HG03469 (cell line): ENCODE data around the gene CFAP58.

Source experiments
- ATAC-seq: cut with Tn5 transposase; IDR thresholded peaks from one replicate; pipeline ENCODE4 v1.9.1; 2021; ENCODE audit warnings: mild to moderate bottlenecking, moderate library complexity, moderate number of reproducible peaks; ENCODE audit not compliant: unreplicated experiment

CFAP58 gene

DNA sequence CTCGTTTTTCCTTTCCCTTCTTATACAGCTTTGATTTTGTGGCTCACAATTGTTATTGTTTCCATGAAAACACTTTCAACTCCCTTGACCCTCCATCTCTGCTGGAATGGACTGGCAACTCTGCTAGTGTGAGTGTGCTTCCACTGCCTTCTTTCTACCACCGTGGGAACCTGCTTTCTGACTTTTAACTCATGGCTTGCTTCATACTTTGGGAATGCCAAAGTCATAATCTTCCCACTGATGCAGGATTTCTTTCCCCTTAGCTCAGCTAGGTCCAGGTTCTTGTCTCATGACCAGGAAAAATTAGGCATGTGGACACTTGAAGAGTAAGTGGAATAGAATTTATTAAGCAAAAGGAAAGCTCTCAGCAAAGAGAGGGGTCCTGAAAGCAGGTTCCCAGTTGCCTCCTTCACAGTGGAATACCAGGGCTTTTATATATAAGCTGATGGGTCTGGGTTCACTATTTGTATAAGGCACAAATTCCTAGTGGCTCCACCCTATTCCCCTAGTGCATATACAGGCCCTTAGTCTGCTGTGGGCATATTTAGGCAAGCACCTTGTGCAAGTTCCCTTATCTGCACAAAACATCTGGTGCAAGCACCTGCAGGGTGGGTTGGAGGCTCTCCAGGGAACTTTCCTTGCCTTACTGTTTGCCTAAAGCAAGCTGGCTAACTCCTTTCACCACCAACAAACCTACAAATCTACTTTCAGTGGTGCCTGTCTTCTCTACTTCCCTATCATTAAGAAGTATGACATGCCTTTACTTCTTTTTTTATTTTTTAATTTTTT lies 119.5 kb downstream of the CFAP58 start:
- ATAC-seq: no peak

GRCh38 chr10:104478380-104478779 lies 124.7 kb downstream of the CFAP58 start:
- no peak for ATAC-seq

DNA sequence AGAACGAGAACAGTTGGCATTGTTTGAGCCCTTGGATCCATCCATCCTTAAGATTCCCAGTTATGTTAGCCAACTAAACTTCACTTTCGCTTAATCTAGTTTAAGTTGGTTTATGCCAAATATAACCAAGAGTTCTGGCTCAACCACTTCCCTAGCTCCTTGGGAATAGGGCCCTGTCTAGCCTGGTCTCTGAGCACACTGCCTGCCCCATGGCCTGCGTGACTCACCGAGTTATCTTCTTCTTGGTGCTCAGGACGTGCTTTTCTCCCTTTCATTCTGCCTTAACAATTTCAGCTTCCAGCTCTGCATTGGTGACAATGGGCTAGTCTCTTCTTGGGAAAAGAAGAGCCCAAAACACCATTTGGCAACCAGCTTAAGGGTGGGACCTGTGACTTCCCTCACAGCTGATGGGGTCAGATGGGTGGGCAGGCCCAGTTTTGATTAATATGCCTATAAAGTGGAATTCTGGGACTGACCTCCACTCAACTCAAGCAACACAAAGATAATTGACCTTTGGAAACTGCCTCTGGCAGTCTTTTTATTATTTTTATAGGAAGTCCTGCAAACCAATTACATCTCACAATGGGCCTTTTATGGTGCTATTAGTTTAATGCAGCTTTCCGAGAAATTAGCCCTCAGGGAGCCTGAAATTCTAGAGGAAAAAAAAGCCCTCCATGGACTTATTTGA lies 126.4 kb downstream of the CFAP58 start:
- no peak for ATAC-seq

DNA sequence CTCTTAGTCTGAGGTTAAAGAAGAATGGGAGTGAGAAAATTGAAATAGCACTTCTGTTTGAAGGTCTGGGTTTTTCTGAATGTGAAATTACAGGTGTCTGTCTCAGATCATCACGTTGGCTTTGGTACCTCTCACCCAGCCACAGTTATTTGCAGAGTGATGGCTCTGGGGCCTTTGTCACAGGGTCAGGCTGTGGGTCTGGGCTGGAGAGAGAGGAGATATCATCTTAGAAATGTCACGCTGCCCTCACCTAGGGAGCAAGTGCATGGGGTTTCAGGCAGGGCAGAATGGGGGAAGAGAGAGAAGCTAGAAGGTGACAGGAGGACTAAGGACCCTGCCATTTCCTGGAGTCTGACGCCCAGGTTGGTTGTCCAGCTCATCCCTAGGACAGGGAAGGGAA lies 127.2 kb downstream of the CFAP58 start:
- ATAC-seq: no peak

- ATAC-seq: no peak
Measured at GRCh38 chr10:104483582-104483981, 129.9 kb downstream of the CFAP58 start.

GRCh38 chr10:104485632-104486031 lies 132.0 kb downstream of the CFAP58 start:
- no peak for ATAC-seq

GRCh38 chr10:104486803-104487202 lies 133.2 kb downstream of the CFAP58 start:
- no peak for ATAC-seq

DNA sequence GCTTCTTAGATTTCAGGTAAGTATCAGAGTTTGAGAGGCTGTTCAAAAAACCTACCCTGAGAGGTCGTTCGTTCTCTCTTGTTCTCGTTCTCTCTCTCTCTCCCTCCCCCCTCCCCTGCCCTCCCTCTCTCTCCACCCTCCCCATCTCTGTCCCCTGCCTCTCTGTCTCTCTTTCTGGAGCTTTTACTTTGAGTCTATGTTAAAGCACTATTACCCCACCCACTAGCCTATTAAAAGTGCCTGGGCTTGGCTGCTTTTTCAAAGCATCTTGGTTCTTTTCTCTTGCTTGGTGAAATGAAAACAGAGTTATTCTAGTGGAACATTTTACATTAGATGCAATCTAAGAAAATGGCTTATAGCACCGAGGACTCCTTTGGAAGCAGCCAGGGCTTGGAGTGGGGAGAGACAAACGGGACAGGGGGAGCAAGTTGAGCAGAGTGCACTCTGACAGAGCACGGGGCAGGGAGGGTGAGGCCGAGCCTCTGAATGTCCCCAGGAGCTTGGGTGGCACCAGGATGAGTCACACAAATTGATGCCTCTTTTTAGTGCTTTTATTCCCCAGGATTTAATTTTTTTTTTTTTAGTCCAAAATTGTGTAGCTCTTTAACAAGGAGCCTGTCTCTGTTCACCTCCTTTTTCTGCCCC lies 134.3 kb downstream of the CFAP58 start:
- no peak for ATAC-seq

GRCh38 chr10:104488439-104488832 lies 134.8 kb downstream of the CFAP58 start:
- ATAC-seq: no peak

- ATAC-seq: no peak
Measured at GRCh38 chr10:104492329-104492940, 138.8 kb downstream of the CFAP58 start.

GRCh38 chr10:104498347-104499081 lies 144.9 kb downstream of the CFAP58 start:
- no peak for ATAC-seq

DNA sequence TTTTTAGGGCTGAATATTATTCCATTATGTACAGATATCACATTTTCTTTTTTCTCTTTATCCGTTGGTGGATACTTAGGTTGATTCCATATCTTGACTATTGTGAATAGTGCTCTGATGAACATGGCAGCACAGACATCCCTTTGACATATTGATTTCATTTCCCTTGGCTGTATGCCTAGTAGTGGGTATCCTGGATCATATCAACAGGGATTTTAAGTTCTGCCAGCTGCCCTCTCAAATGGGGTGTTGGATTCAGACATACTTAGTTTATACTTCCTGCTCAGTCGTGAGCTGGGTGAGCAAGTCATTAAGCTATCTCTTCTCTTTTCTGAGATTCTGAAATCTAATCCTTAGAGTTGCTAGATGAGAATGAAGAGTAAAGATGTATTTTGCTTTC lies 147.8 kb downstream of the CFAP58 start:
- ATAC-seq: no peak

- ATAC-seq: no peak
Measured at GRCh38 chr10:104501864-104502579, 148.4 kb downstream of the CFAP58 start.

- no peak for ATAC-seq
Measured at GRCh38 chr10:104502907-104503306, 149.3 kb downstream of the CFAP58 start.
